GM18498 (cell line): Measurements from ENCODE around the gene CYP1A2.

Experiments used
- ATAC-seq: cut with Tn5 transposase; IDR thresholded peaks from one replicate; pipeline ENCODE4 v1.9.1; 2021; ENCODE audit warnings: mild to moderate bottlenecking, moderate library complexity; ENCODE audit not compliant: unreplicated experiment

Gene CYP1A2

DNA sequence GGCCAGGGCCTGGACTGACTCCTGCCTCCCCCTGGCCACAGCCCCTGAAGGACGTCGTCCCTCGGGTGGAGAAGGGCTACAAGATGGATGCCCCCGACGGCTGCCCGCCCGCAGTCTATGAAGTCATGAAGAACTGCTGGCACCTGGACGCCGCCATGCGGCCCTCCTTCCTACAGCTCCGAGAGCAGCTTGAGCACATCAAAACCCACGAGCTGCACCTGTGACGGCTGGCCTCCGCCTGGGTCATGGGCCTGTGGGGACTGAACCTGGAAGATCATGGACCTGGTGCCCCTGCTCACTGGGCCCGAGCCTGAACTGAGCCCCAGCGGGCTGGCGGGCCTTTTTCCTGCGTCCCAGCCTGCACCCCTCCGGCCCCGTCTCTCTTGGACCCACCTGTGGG is 53.6 kb downstream of the CYP1A2 start:
- no peak for ATAC-seq

DNA sequence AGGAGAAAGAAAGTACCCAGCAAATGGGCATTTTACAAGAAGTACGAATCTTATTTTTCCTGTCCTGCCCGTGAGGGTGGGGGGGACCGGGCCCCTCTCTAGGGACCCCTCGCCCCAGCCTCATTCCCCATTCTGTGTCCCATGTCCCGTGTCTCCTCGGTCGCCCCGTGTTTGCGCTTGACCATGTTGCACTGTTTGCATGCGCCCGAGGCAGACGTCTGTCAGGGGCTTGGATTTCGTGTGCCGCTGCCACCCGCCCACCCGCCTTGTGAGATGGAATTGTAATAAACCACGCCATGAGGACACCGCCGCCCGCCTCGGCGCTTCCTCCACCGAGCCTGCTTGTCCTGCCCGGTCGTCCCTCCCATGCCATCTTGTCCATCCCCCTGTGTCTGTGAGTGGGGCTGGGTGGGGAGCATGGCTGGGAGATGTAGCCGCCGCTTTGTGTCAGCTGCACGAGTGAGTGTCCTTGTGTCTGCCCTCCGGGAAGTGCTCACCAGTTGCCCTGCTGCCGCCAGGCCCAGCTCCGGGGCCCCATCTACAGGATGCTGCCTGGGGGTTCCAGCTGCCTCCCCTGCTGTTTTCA is 54.3 kb downstream of the CYP1A2 start:
- no peak for ATAC-seq

DNA sequence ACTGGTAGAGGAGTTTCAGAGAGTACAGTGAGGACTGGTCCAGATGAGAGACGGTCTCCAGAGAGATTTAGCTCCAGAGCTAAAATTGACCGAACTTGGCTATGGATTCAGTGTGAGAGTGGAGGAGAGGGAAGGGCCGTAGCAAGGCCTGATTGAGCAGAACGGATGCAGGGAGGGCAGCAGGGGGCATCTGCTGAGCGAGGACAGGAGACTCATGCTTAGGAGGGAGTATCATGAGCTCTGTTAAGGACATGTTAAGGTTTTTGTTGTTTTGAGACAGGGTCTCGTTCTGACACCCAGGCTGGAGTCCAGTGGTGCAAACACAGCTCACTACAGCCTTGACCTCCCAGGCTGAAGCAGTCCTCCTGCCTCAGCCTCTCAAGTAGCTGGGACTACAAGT is 56.3 kb downstream of the CYP1A2 start:
- no peak for ATAC-seq
